Trophoblast cell (in vitro differentiated cells and primary cell): Measurements from ENCODE around the gene ARSG.
"Not testable (repeated sequence)": the region's sequence is repeated elsewhere in the genome, so short reads cannot be mapped to it uniquely, and the experiment has no call there.

ENCODE experiments used
- DNase-seq, 2 donors: peaks; one replicate each; pipeline ENCODE4 v3.0.0-alpha.2; 2016
- H2AFZ ChIP-seq: 2 replicates; pipeline ENCODE4 v1.6.1; 2013; ENCODE audit warnings: low read length, moderate library complexity, mild to moderate bottlenecking; ENCODE audit not compliant: insufficient read depth, poor library complexity
- H2AK5ac ChIP-seq: 2 replicates; pipeline ENCODE4 v1.6.1; 2013; ENCODE audit warnings: mild to moderate bottlenecking, low read length
- H2BK120ac ChIP-seq: 2 replicates; pipeline ENCODE4 v1.6.1; 2013; ENCODE audit warnings: low read length, mild to moderate bottlenecking, moderate library complexity; ENCODE audit not compliant: insufficient read depth, poor library complexity
- H2BK12ac ChIP-seq: 2 replicates; pipeline ENCODE4 v1.6.1; 2013; ENCODE audit warnings: mild to moderate bottlenecking, low read length, moderate library complexity
- H2BK5ac ChIP-seq: 2 replicates; pipeline ENCODE4 v1.6.1; 2013; ENCODE audit warnings: low read length, low read depth, moderate library complexity, mild to moderate bottlenecking; ENCODE audit not compliant: poor library complexity
- H3K14ac ChIP-seq: 2 replicates; pipeline ENCODE4 v1.6.1; 2013; ENCODE audit warnings: mild to moderate bottlenecking, low read length
- H3K18ac ChIP-seq: 2 replicates; pipeline ENCODE4 v1.6.1; 2013; ENCODE audit warnings: mild to moderate bottlenecking, low read length
- H3K23ac ChIP-seq: 2 replicates; pipeline ENCODE4 v1.6.1; 2013; ENCODE audit warnings: low read length
- H3K27ac ChIP-seq: 2 replicates; pipeline ENCODE4 v1.5.1; 2013; ENCODE audit warnings: low read depth, mild to moderate bottlenecking, inconsistent platforms, low read length, moderate library complexity
- H3K27me3 ChIP-seq: 2 replicates; pipeline ENCODE4 v1.6.1; 2013; ENCODE audit warnings: inconsistent platforms, mild to moderate bottlenecking, low read length, moderate library complexity; ENCODE audit not compliant: insufficient read depth
- H3K36me3 ChIP-seq, 2 experiments: 1 replicate in 1 of 2; 2 replicates in 1 of 2; pipeline ENCODE4 v1.6.1; 2013; ENCODE audit warnings: low read length in 2 of 2, mild to moderate bottlenecking in 2 of 2, moderate library complexity in 1 of 2; ENCODE audit not compliant: insufficient read depth in 2 of 2, control insufficient read depth in 1 of 2
- H3K4ac ChIP-seq: 2 replicates; pipeline ENCODE4 v1.6.1; 2013; ENCODE audit warnings: low read depth, mild to moderate bottlenecking, low read length, moderate library complexity
- H3K4me1 ChIP-seq, 2 experiments: 1 replicate in 1 of 2; 2 replicates in 1 of 2; pipeline ENCODE4 v1.6.1; 2013; ENCODE audit warnings: low read length in 2 of 2, mild to moderate bottlenecking in 2 of 2, moderate library complexity in 1 of 2; ENCODE audit not compliant: insufficient read depth in 2 of 2, control insufficient read depth in 1 of 2
- H3K4me2 ChIP-seq: 2 replicates; pipeline ENCODE4 v1.6.1; 2013; ENCODE audit warnings: inconsistent platforms, mild to moderate bottlenecking, low read length, moderate library complexity
- H3K4me3 ChIP-seq: 2 replicates; pipeline ENCODE4 v1.5.1; 2013; ENCODE audit warnings: mild to moderate bottlenecking, low read depth, low read length, inconsistent platforms
- H3K79me1 ChIP-seq: one replicate; pipeline ENCODE4 v1.6.1; 2013; ENCODE audit warnings: low read length
- H3K79me2 ChIP-seq: 2 replicates; pipeline ENCODE4 v1.6.1; 2013; ENCODE audit warnings: low read length, mild to moderate bottlenecking; ENCODE audit not compliant: control insufficient read depth, insufficient read depth, poor library complexity
- H3K9ac ChIP-seq: 2 replicates; pipeline ENCODE4 v1.6.1; 2013; ENCODE audit warnings: mild to moderate bottlenecking, low read length
- H3K9me3 ChIP-seq: 2 replicates; pipeline ENCODE4 v1.6.1; 2013; ENCODE audit warnings: low read depth, mild to moderate bottlenecking, control low read depth, inconsistent platforms, low read length; ENCODE audit not compliant: insufficient read depth
- H4K12ac ChIP-seq: 2 replicates; pipeline ENCODE4 v1.6.1; 2013; ENCODE audit warnings: low read depth, mild to moderate bottlenecking, low read length, moderate library complexity
- H4K8ac ChIP-seq: 2 replicates; pipeline ENCODE4 v1.6.1; 2013; ENCODE audit warnings: low read depth, mild to moderate bottlenecking, low read length, moderate library complexity
- H4K91ac ChIP-seq: one replicate; pipeline ENCODE4 v1.6.1; 2013; ENCODE audit warnings: low read depth, mild to moderate bottlenecking, low read length, moderate library complexity
- WGBS: extraction: QIAGEN DNeasy Blood & Tissue Kit; methylation state at CpG from one replicate; pipeline ENCODE4 v1.1.7; 2013; ENCODE audit warnings: missing lambda C conversion rate; ENCODE audit not compliant: insufficient read length, insufficient coverage; ENCODE audit errors: extremely low coverage; 5-methylcytosine and 5-hydroxymethylcytosine counted together

ARSG gene

DNA sequence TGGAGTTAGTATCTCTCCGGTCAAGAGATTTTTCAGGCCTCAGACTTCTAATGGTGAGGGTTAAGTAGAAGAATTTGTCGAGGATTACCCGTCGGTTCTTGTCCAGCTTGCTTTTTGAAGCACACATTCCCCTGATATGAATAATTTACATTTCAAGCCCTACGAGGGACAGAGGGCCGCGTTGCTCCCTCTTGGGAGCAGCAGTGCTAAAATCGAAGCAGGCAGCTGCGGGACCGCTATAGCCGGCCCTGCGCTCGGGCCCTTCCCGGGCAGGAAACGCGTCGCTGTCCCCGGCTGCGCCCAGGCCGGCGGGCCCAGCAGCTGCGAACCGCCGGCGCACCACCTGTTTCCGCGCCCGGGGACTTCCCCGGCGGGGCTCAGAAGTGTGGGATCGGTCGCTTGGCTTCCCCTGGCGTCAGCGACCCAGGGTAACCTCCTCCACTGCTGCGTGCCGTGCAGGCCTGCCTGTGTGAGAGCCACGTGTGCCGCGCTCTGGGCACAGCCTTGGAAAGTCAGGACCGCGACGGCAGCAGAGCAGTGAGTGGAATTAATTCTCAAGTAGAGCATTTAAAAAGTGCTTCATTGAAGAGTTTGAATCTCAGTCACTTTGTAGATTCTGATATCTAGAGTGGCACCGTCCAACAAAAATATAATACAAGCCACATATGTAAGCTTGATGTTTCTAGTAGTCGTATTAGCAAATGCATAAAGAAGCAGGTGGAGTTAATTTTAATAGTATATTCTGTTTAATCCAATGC is 32.2 kb upstream of the ARSG start:
- peak overlapping the region; percentile 60 for H4K8ac ChIP-seq
- not testable (repeated sequence) for H3K4me1 ChIP-seq, H3K27ac ChIP-seq, H3K14ac ChIP-seq, H3K18ac ChIP-seq, H3K9ac ChIP-seq, H3K23ac ChIP-seq, H3K27me3 ChIP-seq, H2BK120ac ChIP-seq, H2AK5ac ChIP-seq, H3K79me1 ChIP-seq, H2AFZ ChIP-seq, H3K79me2 ChIP-seq, H3K9me3 ChIP-seq, H3K4me3 ChIP-seq, H4K12ac ChIP-seq, H2BK12ac ChIP-seq, H3K4ac ChIP-seq, H2BK5ac ChIP-seq
- peaks cover 4 to 10% of the 10 kb centered on the region in 2 experiments for H3K36me3 ChIP-seq
- H3K4me2 ChIP-seq, result peak overlapping the region; percentile 41
- H4K91ac ChIP-seq, result peak overlapping the region; percentile 14
- no CpG with 5 or more reads among the region's 44 CpGs for WGBS
- peak; percentile 44 to 50 for DNase-seq

DNA sequence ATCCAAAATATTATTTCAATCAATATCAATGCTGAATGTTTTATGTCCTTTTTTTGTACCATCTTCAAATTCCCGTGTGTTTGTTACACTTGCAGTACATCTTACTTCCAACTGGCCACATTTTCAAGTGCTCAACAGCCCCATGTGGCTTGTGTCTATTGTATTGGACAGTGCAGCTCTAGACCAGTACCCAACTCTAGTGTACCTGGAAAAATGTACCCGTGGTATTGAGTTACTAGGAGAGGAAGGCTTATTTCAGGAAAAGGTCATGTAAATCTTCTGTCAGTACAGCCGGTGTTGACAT is 31.7 kb upstream of the ARSG start:
- peaks cover 4 to 10% of the 10 kb centered on the region in 2 experiments for H3K36me3 ChIP-seq
- not testable (repeated sequence) for H4K91ac ChIP-seq, H2AK5ac ChIP-seq, H3K18ac ChIP-seq, H3K27ac ChIP-seq, H3K79me1 ChIP-seq, DNase-seq, H2BK120ac ChIP-seq, H3K14ac ChIP-seq, H2AFZ ChIP-seq, H3K79me2 ChIP-seq, H3K4me1 ChIP-seq, H2BK5ac ChIP-seq, H3K23ac ChIP-seq, H4K8ac ChIP-seq, H3K9me3 ChIP-seq, H2BK12ac ChIP-seq, H3K9ac ChIP-seq, H3K4ac ChIP-seq, H3K27me3 ChIP-seq, H4K12ac ChIP-seq, H3K4me2 ChIP-seq, H3K4me3 ChIP-seq
- WGBS, result no CpG with 5 or more reads among the region's 3 CpGs

GRCh38 chr17:68260051-68260762 is 31.1 kb upstream of the ARSG start:
- DNase-seq, result no peak
- Histone ChIP-seq H3K36me3 (peaks cover 1 to 5% of the 10 kb centered on the region in 2 experiments), H3K79me1 (no peaks in the 10 kb centered on the region), H3K4me3 (no peak overlapping the region), H4K8ac (no peak overlapping the region), H3K27me3 (no peaks in the 10 kb centered on the region), H3K79me2 (no peaks in the 10 kb centered on the region), H3K23ac (no peak overlapping the region), H3K9me3 (no peaks in the 10 kb centered on the region), H3K14ac (no peak overlapping the region), H3K4ac (no peak overlapping the region), H3K4me1 (no peaks in the 10 kb centered on the region), H2BK12ac (no peak overlapping the region), H3K27ac (no peak overlapping the region), H2AK5ac (no peak overlapping the region), H4K12ac (no peak overlapping the region), H2AFZ (no peak overlapping the region), H3K9ac (no peak overlapping the region), H2BK5ac (no peak overlapping the region), H2BK120ac (no peak overlapping the region), H4K91ac (no peak overlapping the region), H3K4me2 (no peak overlapping the region), H3K18ac (no peak overlapping the region)
- no CpG with 5 or more reads among the region's 9 CpGs for WGBS

- H3K9ac ChIP-seq, H3K27ac ChIP-seq, H2BK120ac ChIP-seq, DNase-seq, H3K4me2 ChIP-seq, H3K4me1 ChIP-seq, H2AFZ ChIP-seq, H2BK5ac ChIP-seq, H3K79me1 ChIP-seq, H3K79me2 ChIP-seq, H3K9me3 ChIP-seq, H4K12ac ChIP-seq, H3K27me3 ChIP-seq, H2AK5ac ChIP-seq, H4K8ac ChIP-seq, H3K36me3 ChIP-seq, H3K14ac ChIP-seq, H3K18ac ChIP-seq, H2BK12ac ChIP-seq, H3K4ac ChIP-seq, H3K23ac ChIP-seq, H3K4me3 ChIP-seq: not testable (repeated sequence)
- H4K91ac ChIP-seq, result peak overlapping the region; percentile 14
- WGBS, result no CpG with 5 or more reads among the region's 2 CpGs
These were observed 28.8 kb upstream of the ARSG start for GRCh38 chr17:68262467-68262866.
